Measurements from ENCODE around the gene PLA2G12A.

Gene PLA2G12A

GRCh38 chr4:109675843-109676242, 54.0 kb downstream of the PLA2G12A start:
- no peak overlapping the region for H3K4me3 Mint-ChIP-seq
- H3K4me1 Mint-ChIP-seq (ENCODE audit: low read depth): peaks cover 36% of the 10 kb centered on the region

GRCh38 chr4:109675181-109675580, 54.7 kb downstream of the PLA2G12A start:
- peaks cover 41% of the 10 kb centered on the region for H3K4me1 Mint-ChIP-seq (ENCODE audit: low read depth)
- peak overlapping the region; percentile 48 for H3K27ac Mint-ChIP-seq
- no peaks in the 10 kb centered on the region for H3K27me3 Mint-ChIP-seq
- H3K4me3 Mint-ChIP-seq: no peak overlapping the region
- H3K9me3 Mint-ChIP-seq: peaks cover 12% of the 10 kb centered on the region
- H3K36me3 Mint-ChIP-seq (ENCODE audit: low read depth): peaks cover 59% of the 10 kb centered on the region
- no peak for DNase-seq

More at GRCh38 chr4:109675843-109676242, 54.0 kb downstream of the PLA2G12A start:
- DNase-seq: no peak
- Mint-ChIP-seq H3K27ac (peak overlapping the region; percentile 48), H3K27me3 (no peaks in the 10 kb centered on the region), H3K9me3 (peaks cover 9% of the 10 kb centered on the region), H3K36me3 (ENCODE audit: low read depth) (peaks cover 59% of the 10 kb centered on the region)

- H3K27me3 Mint-ChIP-seq: no peaks in the 10 kb centered on the region
- H3K27ac Mint-ChIP-seq: no peak overlapping the region
- H3K9me3 Mint-ChIP-seq: peaks cover 12% of the 10 kb centered on the region
- peaks cover 61% of the 10 kb centered on the region for H3K36me3 Mint-ChIP-seq (ENCODE audit: low read depth)
- no peak for DNase-seq
- peaks cover 60% of the 10 kb centered on the region for H3K4me1 Mint-ChIP-seq (ENCODE audit: low read depth)
- no peak overlapping the region for H3K4me3 Mint-ChIP-seq
These were observed 56.6 kb downstream of the PLA2G12A start for GRCh38 chr4:109673303-109673702.

- no peak for DNase-seq
- Mint-ChIP-seq H3K27me3 (no peaks in the 10 kb centered on the region), H3K4me1 (ENCODE audit: low read depth) (peaks cover 67% of the 10 kb centered on the region), H3K27ac (no peak overlapping the region), H3K36me3 (ENCODE audit: low read depth) (peaks cover 57% of the 10 kb centered on the region), H3K4me3 (no peak overlapping the region), H3K9me3 (peaks cover 12% of the 10 kb centered on the region)
These were observed 57.5 kb downstream of the PLA2G12A start for GRCh38 chr4:109672169-109672930.

GRCh38 chr4:109671350-109671749, 58.5 kb downstream of the PLA2G12A start:
- Mint-ChIP-seq H3K36me3 (ENCODE audit: low read depth) (peaks cover 58% of the 10 kb centered on the region), H3K9me3 (peaks cover 12% of the 10 kb centered on the region), H3K27me3 (no peaks in the 10 kb centered on the region), H3K27ac (peak overlapping the region; percentile 84), H3K4me1 (ENCODE audit: low read depth) (peaks cover 72% of the 10 kb centered on the region), H3K4me3 (no peak overlapping the region)
- no peak for DNase-seq

GRCh38 chr4:109665783-109666485, 63.9 kb downstream of the PLA2G12A start:
- Mint-ChIP-seq H3K27ac (peak overlapping the region; percentile 67), H3K9me3 (peaks cover 4% of the 10 kb centered on the region), H3K4me1 (ENCODE audit: low read depth) (peaks cover 71% of the 10 kb centered on the region), H3K27me3 (no peaks in the 10 kb centered on the region), H3K36me3 (ENCODE audit: low read depth) (peaks cover 68% of the 10 kb centered on the region), H3K4me3 (no peak overlapping the region)
- DNase-seq: no peak

- peaks cover 60% of the 10 kb centered on the region for H3K36me3 Mint-ChIP-seq (ENCODE audit: low read depth)
- no peaks in the 10 kb centered on the region for H3K27me3 Mint-ChIP-seq
- H3K4me3 Mint-ChIP-seq: no peak overlapping the region
- H3K9me3 Mint-ChIP-seq: no peaks in the 10 kb centered on the region
- DNase-seq: no peak
- no peak overlapping the region for H3K27ac Mint-ChIP-seq
- peaks cover 51% of the 10 kb centered on the region for H3K4me1 Mint-ChIP-seq (ENCODE audit: low read depth)
These were observed 67.1 kb downstream of the PLA2G12A start for GRCh38 chr4:109662771-109663170.

GRCh38 chr4:109662116-109662515, 67.8 kb downstream of the PLA2G12A start:
- no peak overlapping the region for H3K4me3 Mint-ChIP-seq
- H3K36me3 Mint-ChIP-seq (ENCODE audit: low read depth): peaks cover 63% of the 10 kb centered on the region
- H3K27ac Mint-ChIP-seq: peak overlapping the region; percentile 12
- peaks cover 51% of the 10 kb centered on the region for H3K4me1 Mint-ChIP-seq (ENCODE audit: low read depth)
- H3K27me3 Mint-ChIP-seq: no peaks in the 10 kb centered on the region
- H3K9me3 Mint-ChIP-seq: no peaks in the 10 kb centered on the region
- no peak for DNase-seq
